OCI-LY7 (cell line): Measurements from ENCODE around the gene PTPMT1. TPM values are rescaled to one million over a fixed set of nuclear protein-coding genes. Genes with fewer than 3 reads are reported as not detected.

Experiments used
- BruUV-seq: library from RNA; stranded (reverse); fragments of 400-500 nt; replicated peaks from 2 replicates; lab custom pipeline; 2021; lab: Mats Ljungman, UMichigan
- CTCF ChIA-PET: fragments of 300-600 bp; sonication (Branson Sonifier 250); formaldehyde crosslinking; loops from one replicate; lab custom pipeline; 2022; ENCODE audit warnings: antibody characterized with exemption; ENCODE audit not compliant: unreplicated experiment; lab: Charles Lee
- POLR2A ChIA-PET: fragments of 300-600 bp; sonication (Branson Sonifier 250); formaldehyde crosslinking; loops from one replicate; lab custom pipeline; 2022; ENCODE audit warnings: antibody characterized with exemption; lab: Charles Lee
- DNase-seq: peaks from one replicate; pipeline ENCODE4 v3.0.0-alpha.2; 2015; ENCODE audit warnings: low spot score
- H2AFZ ChIP-seq: fragments of 200-600 bp; sonication (generic), shearing (Covaris generic); 2 replicates; pipeline ENCODE4 v1.6.1; 2014; ENCODE audit warnings: mild to moderate bottlenecking, antibody characterized with exemption, low read length, moderate library complexity
- H3K27ac ChIP-seq: fragments of 200-600 bp; sonication (generic); 2 replicates; pipeline ENCODE4 v1.5.1; 2014; ENCODE audit warnings: mixed run types, low read depth, mild to moderate bottlenecking, moderate library complexity, low read length, inconsistent platforms; ENCODE audit not compliant: poor library complexity, severe bottlenecking
- H3K36me3 ChIP-seq: fragments of 200-600 bp; sonication (generic); 2 replicates; pipeline ENCODE4 v1.6.1; 2014; ENCODE audit warnings: mild to moderate bottlenecking, antibody characterized with exemption, low read length, moderate library complexity, mixed read lengths; ENCODE audit not compliant: insufficient read depth
- H3K4me1 ChIP-seq: fragments of 200-600 bp; sonication (generic); 2 replicates; pipeline ENCODE4 v1.5.1; 2014; ENCODE audit warnings: mild to moderate bottlenecking, low read length; ENCODE audit not compliant: insufficient read depth, poor library complexity, severe bottlenecking
- H3K4me2 ChIP-seq: fragments of 200-600 bp; sonication (generic); 2 replicates; pipeline ENCODE4 v1.6.1; 2014; ENCODE audit warnings: mild to moderate bottlenecking, low read length
- H3K4me3 ChIP-seq: fragments of 200-600 bp; sonication (generic); 2 replicates; pipeline ENCODE4 v1.5.1; 2014; ENCODE audit warnings: mild to moderate bottlenecking, low read depth, low read length; ENCODE audit not compliant: poor library complexity, severe bottlenecking
- H3K79me2 ChIP-seq: fragments of 200-600 bp; sonication (generic); 2 replicates; pipeline ENCODE4 v1.6.1; 2016; ENCODE audit warnings: low read depth, mild to moderate bottlenecking, low read length, moderate library complexity, mixed read lengths; ENCODE audit not compliant: insufficient read depth
- H3K9me2 ChIP-seq: fragments of 200-600 bp; sonication (generic); 2 replicates; pipeline ENCODE4 v1.6.1; 2016; ENCODE audit warnings: mild to moderate bottlenecking, low read length, mixed read lengths; ENCODE audit not compliant: insufficient read depth
- H3K9me3 ChIP-seq: fragments of 200-600 bp; sonication (generic); 2 replicates; pipeline ENCODE4 v1.6.1; 2014; ENCODE audit warnings: mild to moderate bottlenecking, mixed run types, low read length, mixed read lengths
- H4K20me1 ChIP-seq: fragments of 200-600 bp; sonication (generic); 2 replicates; pipeline ENCODE4 v1.6.1; 2014; ENCODE audit warnings: mild to moderate bottlenecking, antibody characterized with exemption, low read length, moderate library complexity, mixed read lengths; ENCODE audit not compliant: insufficient read depth
- CTCF ChIP-seq: fragments of 200-600 bp; sonication (generic); conservative IDR thresholded peaks from 2 replicates; pipeline ENCODE4 v1.5.1; 2014; ENCODE audit warnings: mild to moderate bottlenecking, antibody characterized with exemption, low read length, moderate library complexity, mixed read lengths
- EZH2phosphoT487 ChIP-seq: fragments of 200-600 bp; sonication (generic); IDR thresholded peaks from 2 replicates; pipeline ENCODE4 v1.6.1; 2018; ENCODE audit warnings: low read depth, borderline replicate concordance, mild to moderate bottlenecking, mixed run types, antibody characterized with exemption, low read length, moderate library complexity, mixed read lengths
- intact Hi-C: fragments of 100-400 bp; cut with micrococcal nuclease; formaldehyde crosslinking; loops from one replicate; pipeline ENCODE4 v1.10.0; 2022; ENCODE audit not compliant: unreplicated experiment
- small RNA-seq: library from RNA; depleted of rRNA; stranded (forward); fragments of <200 nt; gene quantifications from one replicate; pipeline ENCODE3, GENCODE V24; 2014
- total RNA-seq, 2 experiments: library from RNA; depleted of rRNA in 1 of 2; stranded (reverse); fragments of >200 nt in 1 of 2; shearing (Covaris generic) in 1 of 2; gene quantifications; 2 replicates each; pipeline ENCODE4 v1.2.3, GENCODE V29; 2014 to 2022

PTPMT1 gene
- total RNA-seq, 2 experiments from 2014 or later: 27.6 to 52.6 TPM

GRCh38 chr11:47620836-47621378 is 55.5 kb downstream of the PTPMT1 start:
- intact Hi-C loops: no loop called here
- BruUV-seq: no TSS peak
- H2AFZ ChIP-seq: no peak overlapping the region
- no peaks in the 10 kb centered on the region for H4K20me1 ChIP-seq
- H3K4me3 ChIP-seq: no peak overlapping the region
- DNase-seq: no peak
- peaks cover 80% of the 10 kb centered on the region for H3K36me3 ChIP-seq
- H3K4me2 ChIP-seq: no peak overlapping the region
- H3K9me3 ChIP-seq: no peaks in the 10 kb centered on the region
- no peak overlapping the region for H3K27ac ChIP-seq
- no peaks in the 10 kb centered on the region for H3K9me2 ChIP-seq
- ChIA-PET CTCF (no interaction called here), POLR2A (interaction anchor here (0.5 to 1.6 kb wide), 6 partner anchors 8 to 760 kb away, joined by 3 to 5 read pairs (median 4); no protein-coding TSS in a partner anchor)
- TF ChIP-seq CTCF: no peak
- no peak for TF ChIP-seq EZH2phosphoT487
- H3K4me1 ChIP-seq: no peaks in the 10 kb centered on the region
- no peaks in the 10 kb centered on the region for H3K79me2 ChIP-seq

Small RNAs within 50 kb of the gene (small RNA-seq; reads per million reads assigned to genes)
- not detected for gene RN7SL652P
- 0.99 reads per million, percentile 48 among the genes with 10 or more reads in this experiment for gene RNU5E-10P

Other genes with a start within 250 kb of the PTPMT1 start
- gene MYBPC3, start 212.9 kb upstream of the PTPMT1 start, total RNA-seq (2014; rRNA removed; shearing (Covaris generic)): 0.10 and 0.25 TPM in 2 replicates
- 0.18 and 0.29 TPM in 2 replicates for gene MYBPC3, start 212.9 kb upstream of the PTPMT1 start, total RNA-seq (2022)
- gene SPI1, start 187.1 kb upstream of the PTPMT1 start, total RNA-seq (2014; rRNA removed; shearing (Covaris generic)): 48.9 and 79.6 TPM in 2 replicates
- 71.2 and 73.3 TPM in 2 replicates for gene SPI1, start 187.1 kb upstream of the PTPMT1 start, total RNA-seq (2022)
- 31.6 and 31.8 TPM in 2 replicates for gene SLC39A13, start 157.0 kb upstream of the PTPMT1 start, total RNA-seq (2014; rRNA removed; shearing (Covaris generic))
- 30.5 and 33.9 TPM in 2 replicates for gene SLC39A13, start 157.0 kb upstream of the PTPMT1 start, total RNA-seq (2022)
- 122 and 135 TPM in 2 replicates for gene PSMC3, start 139.2 kb upstream of the PTPMT1 start, total RNA-seq (2014; rRNA removed; shearing (Covaris generic))
- 127 and 144 TPM in 2 replicates for gene PSMC3, start 139.2 kb upstream of the PTPMT1 start, total RNA-seq (2022)
- gene RAPSN, start 116.5 kb upstream of the PTPMT1 start, total RNA-seq (2014; rRNA removed; shearing (Covaris generic)): 0.26 TPM in 1 of 2 replicates, not detected in the other
- gene RAPSN, start 116.5 kb upstream of the PTPMT1 start, total RNA-seq (2022): not detected in 2 replicates
- 82.1 and 87.4 TPM in 2 replicates for gene CELF1, start 12.5 kb upstream of the PTPMT1 start, total RNA-seq (2014; rRNA removed; shearing (Covaris generic))
- 143 and 149 TPM in 2 replicates for gene CELF1, start 12.5 kb upstream of the PTPMT1 start, total RNA-seq (2022)
- 25.2 and 25.8 TPM in 2 replicates for gene KBTBD4, start 13.4 kb downstream of the PTPMT1 start, total RNA-seq (2014; rRNA removed; shearing (Covaris generic))
- 18.4 and 18.6 TPM in 2 replicates for gene KBTBD4, start 13.4 kb downstream of the PTPMT1 start, total RNA-seq (2022)
- 73.9 and 92.7 TPM in 2 replicates for gene NDUFS3, start 13.5 kb downstream of the PTPMT1 start, total RNA-seq (2014; rRNA removed; shearing (Covaris generic))
- gene NDUFS3, start 13.5 kb downstream of the PTPMT1 start, total RNA-seq (2022): 122 and 135 TPM in 2 replicates
- 0.22 and 0.85 TPM in 2 replicates for gene FAM180B, start 21.1 kb downstream of the PTPMT1 start, total RNA-seq (2014; rRNA removed; shearing (Covaris generic))
- gene FAM180B, start 21.1 kb downstream of the PTPMT1 start, total RNA-seq (2022): 0.23 and 0.26 TPM in 2 replicates
- gene C1QTNF4, start 28.8 kb downstream of the PTPMT1 start, total RNA-seq (2014; rRNA removed; shearing (Covaris generic)): 3.6 TPM in 1 of 2 replicates, not detected in the other
- gene C1QTNF4, start 28.8 kb downstream of the PTPMT1 start, total RNA-seq (2022): 0.30 TPM in 1 of 2 replicates, not detected in the other
- gene MTCH2, start 77.0 kb downstream of the PTPMT1 start, total RNA-seq (2014; rRNA removed; shearing (Covaris generic)): 43.6 and 64.8 TPM in 2 replicates
- 112 and 119 TPM in 2 replicates for gene MTCH2, start 77.0 kb downstream of the PTPMT1 start, total RNA-seq (2022)
- 2.0 and 5.9 TPM in 2 replicates for gene AGBL2, start 149.8 kb downstream of the PTPMT1 start, total RNA-seq (2014; rRNA removed; shearing (Covaris generic))
- gene AGBL2, start 149.8 kb downstream of the PTPMT1 start, total RNA-seq (2022): 5.5 and 8.4 TPM in 2 replicates
- 103 and 123 TPM in 2 replicates for gene FNBP4, start 201.7 kb downstream of the PTPMT1 start, total RNA-seq (2014; rRNA removed; shearing (Covaris generic))
- gene FNBP4, start 201.7 kb downstream of the PTPMT1 start, total RNA-seq (2022): 160 and 176 TPM in 2 replicates